HepG2 (cell line): ENCODE results near the gene ATP9A. TPM values are rescaled to one million over a fixed set of nuclear protein-coding genes. Genes with fewer than 3 reads are reported as not detected.
A peak's percentile ranks its signal among the peaks of the same experiment; 100 is the strongest.

Source experiments
- HOXA7 ChIP-seq: sonication (generic); formaldehyde crosslinking; IDR thresholded peaks from 2 replicates; pipeline ENCODE4 v1.8.1; 2022; ENCODE audit warnings: mild to moderate bottlenecking, missing genetic modification reagents, moderate library complexity
- KLF11 ChIP-seq: IDR thresholded peaks from 2 replicates; pipeline ENCODE4 v1.6.1; 2016; ENCODE audit warnings: missing compliant biosample characterization
- MATR3 ChIP-seq: sonication (generic); formaldehyde crosslinking; IDR thresholded peaks from 2 replicates; pipeline ENCODE4 v1.4.0; 2020; ENCODE audit warnings: missing genetic modification reagents
- SKI ChIP-seq: fragments of 450-650 bp; IDR thresholded peaks from one replicate; pipeline ENCODE4 v1.6.1; 2018; ENCODE audit warnings: mild to moderate bottlenecking; ENCODE audit not compliant: partially characterized antibody
- SRY ChIP-seq: sonication (generic); formaldehyde crosslinking; IDR thresholded peaks from 2 replicates; pipeline ENCODE4 v1.8.0; 2022; ENCODE audit warnings: mild to moderate bottlenecking, missing genetic modification reagents
- TEAD3 ChIP-seq: optimal IDR thresholded peaks from 2 replicates; pipeline ENCODE3; 2016; ENCODE audit warnings: borderline replicate concordance
- ZFP37 ChIP-seq: sonication (generic); formaldehyde crosslinking; IDR thresholded peaks from 2 replicates; pipeline ENCODE4 v1.4.0; 2020; ENCODE audit warnings: missing genetic modification reagents, borderline replicate concordance
- ZKSCAN1 ChIP-seq: fragments of 150-350 bp; IDR thresholded peaks from 2 replicates; pipeline ENCODE4 v1.6.1; 2014; ENCODE audit warnings: low read length
- ZNF296 ChIP-seq: sonication (generic); formaldehyde crosslinking; conservative IDR thresholded peaks from 2 replicates; pipeline ENCODE4 v1.5.0; 2020; ENCODE audit warnings: mild to moderate bottlenecking, missing genetic modification reagents
- ZNF34 ChIP-seq: sonication (generic); formaldehyde crosslinking; IDR thresholded peaks from 2 replicates; pipeline ENCODE4 v1.4.0; 2020; ENCODE audit warnings: mild to moderate bottlenecking, missing genetic modification reagents, borderline replicate concordance
- ZNF878 ChIP-seq: sonication (generic); formaldehyde crosslinking; IDR thresholded peaks from 2 replicates; pipeline ENCODE4 v1.8.1; 2023; ENCODE audit warnings: mild to moderate bottlenecking, missing genetic modification reagents, moderate library complexity
- ZSCAN29 ChIP-seq: sonication (generic); formaldehyde crosslinking; conservative IDR thresholded peaks from 2 replicates; pipeline ENCODE4 v1.4.0; 2020; ENCODE audit warnings: mild to moderate bottlenecking, missing genetic modification reagents
- polyA plus RNA-seq, 8 experiments: library from polyadenylated mRNA; depleted of rRNA in 3 of 8; stranded (reverse) in 7 of 8; unstranded in 1 of 8; fragments of >200 nt; fragmentation: Illumina TruSeq in 4 of 8; extraction: Trizol in 4 of 8; gene quantifications; 2 replicates each; pipeline versions ENCODE4 v1.2.1 to v1.2.3, GENCODE V29; 2011 to 2016; ENCODE audit warnings: low read depth in 4 of 8, missing spikeins in 1 of 8, mixed read lengths in 1 of 8; ENCODE audit not compliant: insufficient read depth in 1 of 8
- total RNA-seq, 5 experiments: library from RNA; depleted of rRNA; stranded (reverse); fragments of >200 nt; fragmentation: Illumina TruSeq; extraction: Trizol; gene quantifications; 2 replicates each; pipeline ENCODE4 v1.2.3, GENCODE V29; 2016; ENCODE audit warnings: low read depth in 1 of 5
- TF ChIP-seq, protein P1 (sequence below): sonication (generic); formaldehyde crosslinking; IDR thresholded peaks from 2 replicates; pipeline ENCODE4 v1.5.0; 2020; ENCODE audit warnings: missing genetic modification reagents, mild to moderate bottlenecking, borderline replicate concordance
- TF ChIP-seq, protein P2 (sequence below): sonication (generic); formaldehyde crosslinking; conservative IDR thresholded peaks from 2 replicates; pipeline ENCODE4 v1.8.0; 2022; ENCODE audit warnings: low read depth, missing genetic modification reagents
- TF ChIP-seq, protein P3 (sequence below): sonication (generic); formaldehyde crosslinking; IDR thresholded peaks from 2 replicates; pipeline ENCODE4 v1.5.0; 2020; ENCODE audit warnings: mild to moderate bottlenecking, missing genetic modification reagents, moderate library complexity
- TF ChIP-seq, protein P4 (sequence below): sonication (generic); formaldehyde crosslinking; IDR thresholded peaks from 2 replicates; pipeline ENCODE4 v1.8.0; 2022; ENCODE audit warnings: missing genetic modification reagents, mild to moderate bottlenecking, inconsistent platforms, borderline replicate concordance
- TF ChIP-seq, protein P5 (sequence below): IDR thresholded peaks from 2 replicates; pipeline ENCODE4 v1.6.1; 2016; ENCODE audit warnings: low read depth
- TF ChIP-seq, protein P6 (sequence below): sonication (generic); formaldehyde crosslinking; IDR thresholded peaks from 2 replicates; pipeline ENCODE4 v1.5.0; 2020; ENCODE audit warnings: missing genetic modification reagents
- TF ChIP-seq, protein P7 (sequence below): sonication (generic); formaldehyde crosslinking; IDR thresholded peaks from 2 replicates; pipeline ENCODE4 v1.4.0; 2020; ENCODE audit warnings: mild to moderate bottlenecking, missing genetic modification reagents

The ATP9A gene
- total and polyA plus RNA-seq, 2 of the 13 experiments (the other 11 are each of a cell fraction or from before 2014, with no cell fraction given), result 11.8 to 18.5 TPM

DNA sequence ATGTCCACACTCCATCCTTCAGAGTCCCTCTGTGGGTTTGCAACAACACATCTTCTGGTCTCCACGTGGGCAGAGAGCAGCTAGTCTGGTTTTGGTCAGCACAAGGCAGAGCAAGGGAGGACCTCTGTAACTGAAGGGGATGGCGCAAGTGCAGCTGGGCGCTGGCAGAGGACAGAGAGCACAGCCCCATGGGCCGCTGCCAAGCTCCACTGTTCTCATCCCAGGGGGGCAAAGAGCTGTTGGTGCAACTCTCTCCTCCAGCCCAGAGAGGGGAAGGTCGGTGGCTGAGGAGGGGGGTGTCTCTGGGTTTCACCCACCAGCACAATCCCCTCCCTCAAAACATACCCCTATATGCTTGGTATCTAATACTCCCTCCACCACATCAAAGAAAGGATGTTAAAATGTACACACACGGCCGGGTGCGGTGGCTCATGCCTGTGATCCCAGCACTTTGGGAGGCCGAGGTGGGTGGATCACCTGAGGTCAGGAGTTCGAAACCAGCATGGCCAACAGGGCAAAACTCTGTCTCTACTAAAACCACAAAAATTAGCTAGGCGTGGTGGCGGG, 9.1 kb downstream of the ATP9A start (continued):
- TF ChIP-seq, protein P1, sequence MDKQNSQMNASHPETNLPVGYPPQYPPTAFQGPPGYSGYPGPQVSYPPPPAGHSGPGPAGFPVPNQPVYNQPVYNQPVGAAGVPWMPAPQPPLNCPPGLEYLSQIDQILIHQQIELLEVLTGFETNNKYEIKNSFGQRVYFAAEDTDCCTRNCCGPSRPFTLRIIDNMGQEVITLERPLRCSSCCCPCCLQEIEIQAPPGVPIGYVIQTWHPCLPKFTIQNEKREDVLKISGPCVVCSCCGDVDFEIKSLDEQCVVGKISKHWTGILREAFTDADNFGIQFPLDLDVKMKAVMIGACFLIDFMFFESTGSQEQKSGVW (CRISPR knock-in tag), result no peak
- TF ChIP-seq ZFP37 (CRISPR knock-in tag), result no peak
- 0 out of 2 replicates have a peak, but pooled peaks have one; percentile 54 for TF ChIP-seq ZNF34 (CRISPR knock-in tag)
- TF ChIP-seq TEAD3 (CRISPR knock-in tag), result no peak
- no peak for TF ChIP-seq HOXA7
- no peak for TF ChIP-seq SKI
- no peak; the same call in 1 of the 2 replicates for TF ChIP-seq SRY (CRISPR knock-in tag)
- no peak for TF ChIP-seq ZKSCAN1
- TF ChIP-seq ZSCAN29, result no peak
- TF ChIP-seq, protein P2, sequence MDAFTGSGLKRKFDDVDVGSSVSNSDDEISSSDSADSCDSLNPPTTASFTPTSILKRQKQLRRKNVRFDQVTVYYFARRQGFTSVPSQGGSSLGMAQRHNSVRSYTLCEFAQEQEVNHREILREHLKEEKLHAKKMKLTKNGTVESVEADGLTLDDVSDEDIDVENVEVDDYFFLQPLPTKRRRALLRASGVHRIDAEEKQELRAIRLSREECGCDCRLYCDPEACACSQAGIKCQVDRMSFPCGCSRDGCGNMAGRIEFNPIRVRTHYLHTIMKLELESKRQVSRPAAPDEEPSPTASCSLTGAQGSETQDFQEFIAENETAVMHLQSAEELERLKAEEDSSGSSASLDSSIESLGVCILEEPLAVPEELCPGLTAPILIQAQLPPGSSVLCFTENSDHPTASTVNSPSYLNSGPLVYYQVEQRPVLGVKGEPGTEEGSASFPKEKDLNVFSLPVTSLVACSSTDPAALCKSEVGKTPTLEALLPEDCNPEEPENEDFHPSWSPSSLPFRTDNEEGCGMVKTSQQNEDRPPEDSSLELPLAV (CRISPR knock-in tag), result no peak
- no peak for TF ChIP-seq ZNF878 (CRISPR knock-in tag)
- no peak for TF ChIP-seq ZNF296 (CRISPR knock-in tag)
- no peak for TF ChIP-seq MATR3 (CRISPR knock-in tag)
- TF ChIP-seq, protein P3, sequence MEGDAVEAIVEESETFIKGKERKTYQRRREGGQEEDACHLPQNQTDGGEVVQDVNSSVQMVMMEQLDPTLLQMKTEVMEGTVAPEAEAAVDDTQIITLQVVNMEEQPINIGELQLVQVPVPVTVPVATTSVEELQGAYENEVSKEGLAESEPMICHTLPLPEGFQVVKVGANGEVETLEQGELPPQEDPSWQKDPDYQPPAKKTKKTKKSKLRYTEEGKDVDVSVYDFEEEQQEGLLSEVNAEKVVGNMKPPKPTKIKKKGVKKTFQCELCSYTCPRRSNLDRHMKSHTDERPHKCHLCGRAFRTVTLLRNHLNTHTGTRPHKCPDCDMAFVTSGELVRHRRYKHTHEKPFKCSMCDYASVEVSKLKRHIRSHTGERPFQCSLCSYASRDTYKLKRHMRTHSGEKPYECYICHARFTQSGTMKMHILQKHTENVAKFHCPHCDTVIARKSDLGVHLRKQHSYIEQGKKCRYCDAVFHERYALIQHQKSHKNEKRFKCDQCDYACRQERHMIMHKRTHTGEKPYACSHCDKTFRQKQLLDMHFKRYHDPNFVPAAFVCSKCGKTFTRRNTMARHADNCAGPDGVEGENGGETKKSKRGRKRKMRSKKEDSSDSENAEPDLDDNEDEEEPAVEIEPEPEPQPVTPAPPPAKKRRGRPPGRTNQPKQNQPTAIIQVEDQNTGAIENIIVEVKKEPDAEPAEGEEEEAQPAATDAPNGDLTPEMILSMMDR (CRISPR knock-in tag), result 0 out of 2 replicates have a peak, but pooled peaks have one; percentile 14
- TF ChIP-seq, protein P4, sequence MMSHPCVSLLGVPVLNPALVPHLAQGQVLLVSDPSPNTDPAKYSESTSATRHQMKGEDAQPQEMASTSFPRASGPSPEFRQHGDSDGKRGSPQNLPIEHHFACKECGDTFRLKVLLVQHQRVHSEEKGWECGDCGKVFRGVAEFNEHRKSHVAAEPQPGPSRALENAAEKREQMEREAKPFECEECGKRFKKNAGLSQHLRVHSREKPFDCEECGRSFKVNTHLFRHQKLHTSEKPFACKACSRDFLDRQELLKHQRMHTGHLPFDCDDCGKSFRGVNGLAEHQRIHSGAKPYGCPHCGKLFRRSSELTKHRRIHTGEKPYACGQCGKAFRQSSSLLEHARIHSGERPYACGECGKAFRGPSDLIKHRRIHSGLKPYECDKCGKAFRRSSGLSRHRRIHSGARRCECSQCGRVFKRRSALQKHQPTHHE, result no peak
- TF ChIP-seq KLF11 (CRISPR knock-in tag), result no peak
- TF ChIP-seq, protein P5, sequence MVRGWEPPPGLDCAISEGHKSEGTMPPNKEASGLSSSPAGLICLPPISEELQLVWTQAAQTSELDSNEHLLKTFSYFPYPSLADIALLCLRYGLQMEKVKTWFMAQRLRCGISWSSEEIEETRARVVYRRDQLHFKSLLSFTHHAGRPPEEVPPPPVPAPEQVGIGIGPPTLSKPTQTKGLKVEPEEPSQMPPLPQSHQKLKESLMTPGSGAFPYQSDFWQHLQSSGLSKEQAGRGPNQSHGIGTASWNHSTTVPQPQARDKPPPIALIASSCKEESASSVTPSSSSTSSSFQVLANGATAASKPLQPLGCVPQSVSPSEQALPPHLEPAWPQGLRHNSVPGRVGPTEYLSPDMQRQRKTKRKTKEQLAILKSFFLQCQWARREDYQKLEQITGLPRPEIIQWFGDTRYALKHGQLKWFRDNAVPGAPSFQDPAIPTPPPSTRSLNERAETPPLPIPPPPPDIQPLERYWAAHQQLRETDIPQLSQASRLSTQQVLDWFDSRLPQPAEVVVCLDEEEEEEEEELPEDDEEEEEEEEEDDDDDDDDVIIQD (CRISPR knock-in tag), result no peak
- TF ChIP-seq, protein P6, sequence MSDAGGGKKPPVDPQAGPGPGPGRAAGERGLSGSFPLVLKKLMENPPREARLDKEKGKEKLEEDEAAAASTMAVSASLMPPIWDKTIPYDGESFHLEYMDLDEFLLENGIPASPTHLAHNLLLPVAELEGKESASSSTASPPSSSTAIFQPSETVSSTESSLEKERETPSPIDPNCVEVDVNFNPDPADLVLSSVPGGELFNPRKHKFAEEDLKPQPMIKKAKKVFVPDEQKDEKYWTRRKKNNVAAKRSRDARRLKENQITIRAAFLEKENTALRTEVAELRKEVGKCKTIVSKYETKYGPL (CRISPR knock-in tag), result no peak
- TF ChIP-seq, protein P7, sequence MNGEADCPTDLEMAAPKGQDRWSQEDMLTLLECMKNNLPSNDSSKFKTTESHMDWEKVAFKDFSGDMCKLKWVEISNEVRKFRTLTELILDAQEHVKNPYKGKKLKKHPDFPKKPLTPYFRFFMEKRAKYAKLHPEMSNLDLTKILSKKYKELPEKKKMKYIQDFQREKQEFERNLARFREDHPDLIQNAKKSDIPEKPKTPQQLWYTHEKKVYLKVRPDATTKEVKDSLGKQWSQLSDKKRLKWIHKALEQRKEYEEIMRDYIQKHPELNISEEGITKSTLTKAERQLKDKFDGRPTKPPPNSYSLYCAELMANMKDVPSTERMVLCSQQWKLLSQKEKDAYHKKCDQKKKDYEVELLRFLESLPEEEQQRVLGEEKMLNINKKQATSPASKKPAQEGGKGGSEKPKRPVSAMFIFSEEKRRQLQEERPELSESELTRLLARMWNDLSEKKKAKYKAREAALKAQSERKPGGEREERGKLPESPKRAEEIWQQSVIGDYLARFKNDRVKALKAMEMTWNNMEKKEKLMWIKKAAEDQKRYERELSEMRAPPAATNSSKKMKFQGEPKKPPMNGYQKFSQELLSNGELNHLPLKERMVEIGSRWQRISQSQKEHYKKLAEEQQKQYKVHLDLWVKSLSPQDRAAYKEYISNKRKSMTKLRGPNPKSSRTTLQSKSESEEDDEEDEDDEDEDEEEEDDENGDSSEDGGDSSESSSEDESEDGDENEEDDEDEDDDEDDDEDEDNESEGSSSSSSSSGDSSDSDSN (CRISPR knock-in tag), result peak; percentile 55
